Measurements from ENCODE around the gene AGXT2. TPM values are rescaled to one million over a fixed set of nuclear protein-coding genes. Genes with fewer than 3 reads are reported as not detected.

Gene AGXT2
- total RNA-seq, 1 experiment from 2014 or later: not detected

GRCh38 chr5:35056686-35057085, 8.9 kb upstream of the AGXT2 start:
- intact Hi-C loops (cut with micrococcal nuclease; ENCODE audit: unreplicated experiment): no loop called here
- H3K36me3 ChIP-seq (ENCODE audit: low read depth): no peaks in the 10 kb centered on the region

GRCh38 chr5:35052838-35053237, 5.1 kb upstream of the AGXT2 start:
- CTCF ChIA-PET: no interaction called here
- no peak for TF ChIP-seq CTCF (conservative IDR thresholded peaks at IDR 0.05)
- TF ChIP-seq EZH2 (IDR thresholded peaks at IDR 0.05; ENCODE audit: low read depth): no peak

More at GRCh38 chr5:35056686-35057085, 8.9 kb upstream of the AGXT2 start:
- Histone ChIP-seq H3K9me2 (ENCODE audit: insufficient read depth) (no peaks in the 10 kb centered on the region), H3K4me2 (no peak overlapping the region), H3K79me2 (ENCODE audit: low read depth) (no peaks in the 10 kb centered on the region), H3K4me3 (no peak overlapping the region), H3K27me3 (ENCODE audit: insufficient read depth, low read depth) (peaks cover 72% of the 10 kb centered on the region), H4K20me1 (ENCODE audit: insufficient read depth) (no peaks in the 10 kb centered on the region), H2AFZ (no peak overlapping the region), H3K27ac (no peak overlapping the region), H3F3A (ENCODE audit: insufficient read depth, low read depth) (no peaks in the 10 kb centered on the region), H3K9me3 (ENCODE audit: insufficient read depth, low read depth) (no peaks in the 10 kb centered on the region), H3K4me1 (replicated peaks; ENCODE audit: insufficient read depth) (no peaks in the 10 kb centered on the region)
- no TSS peak for BruUV-seq (replicated peaks)
- no peak for TF ChIP-seq EZH2 (IDR thresholded peaks at IDR 0.05; ENCODE audit: low read depth)
- TF ChIP-seq CTCF (conservative IDR thresholded peaks at IDR 0.05): no peak
- ChIA-PET POLR2A (ENCODE audit: unreplicated experiment) (no interaction called here), CTCF (no interaction called here)
- no peak for DNase-seq

GRCh38 chr5:35050541-35051126, 2.9 kb upstream of the AGXT2 start:
- Histone ChIP-seq H3K79me2 (ENCODE audit: low read depth) (no peaks in the 10 kb centered on the region), H3K4me1 (replicated peaks; ENCODE audit: insufficient read depth) (no peaks in the 10 kb centered on the region), H3K27ac (no peak overlapping the region), H3K4me2 (no peak overlapping the region), H3K27me3 (ENCODE audit: insufficient read depth, low read depth) (peaks cover 93% of the 10 kb centered on the region), H3K9me2 (ENCODE audit: insufficient read depth) (no peaks in the 10 kb centered on the region), H3K36me3 (ENCODE audit: low read depth) (no peaks in the 10 kb centered on the region), H3K4me3 (no peak overlapping the region), H3K9me3 (ENCODE audit: insufficient read depth, low read depth) (no peaks in the 10 kb centered on the region), H4K20me1 (ENCODE audit: insufficient read depth) (no peaks in the 10 kb centered on the region; the same call in 1 of the 2 replicates), H3F3A (ENCODE audit: insufficient read depth, low read depth) (no peaks in the 10 kb centered on the region), H2AFZ (no peak overlapping the region)
- DNase-seq: no peak
- intact Hi-C loops (cut with micrococcal nuclease; ENCODE audit: unreplicated experiment): no loop called here
- CTCF ChIA-PET: no interaction called here
- TF ChIP-seq CTCF (conservative IDR thresholded peaks at IDR 0.05) (no peak), EZH2 (IDR thresholded peaks at IDR 0.05; ENCODE audit: low read depth) (no peak; the same call in 1 of the 2 replicates)
- no TSS peak for BruUV-seq (replicated peaks)
- POLR2A ChIA-PET (ENCODE audit: unreplicated experiment): no interaction called here

More at GRCh38 chr5:35052838-35053237, 5.1 kb upstream of the AGXT2 start:
- H2AFZ ChIP-seq: no peak overlapping the region
- H3K9me2 ChIP-seq (ENCODE audit: insufficient read depth): no peaks in the 10 kb centered on the region
- POLR2A ChIA-PET (ENCODE audit: unreplicated experiment): no interaction called here
- no peak overlapping the region for H3K4me3 ChIP-seq
- no peaks in the 10 kb centered on the region for H3F3A ChIP-seq (ENCODE audit: insufficient read depth, low read depth)
- no peaks in the 10 kb centered on the region for H3K9me3 ChIP-seq (ENCODE audit: insufficient read depth, low read depth)
- H3K27ac ChIP-seq: no peak overlapping the region
- intact Hi-C loops (cut with micrococcal nuclease; ENCODE audit: unreplicated experiment): no loop called here
- no peaks in the 10 kb centered on the region for H3K36me3 ChIP-seq (ENCODE audit: low read depth)
- no peaks in the 10 kb centered on the region for H3K4me1 ChIP-seq (replicated peaks; ENCODE audit: insufficient read depth)
- no peaks in the 10 kb centered on the region; the same call in 1 of the 2 replicates for H4K20me1 ChIP-seq (ENCODE audit: insufficient read depth)
- no TSS peak for BruUV-seq (replicated peaks)
- no peaks in the 10 kb centered on the region for H3K79me2 ChIP-seq (ENCODE audit: low read depth)
- no peak overlapping the region for H3K4me2 ChIP-seq
- peaks cover 86% of the 10 kb centered on the region for H3K27me3 ChIP-seq (ENCODE audit: insufficient read depth, low read depth)
- no peak for DNase-seq
